Neural cell (in vitro differentiated cells): ENCODE results near the gene DMXL2.
"Not testable (repeated sequence)": the region's sequence is repeated elsewhere in the genome, so short reads cannot be mapped to it uniquely, and the experiment has no call there.

Experiments
- SMC3 ChIP-seq: fragments of 450-650 bp; conservative IDR thresholded peaks from 2 replicates; pipeline ENCODE4 v1.6.1; 2014; ENCODE audit warnings: antibody characterized with exemption, mild to moderate bottlenecking, moderate library complexity; ENCODE audit not compliant: poor library complexity
- TF ChIP-seq, protein P1 (sequence below): fragments of 450-650 bp; IDR thresholded peaks from 2 replicates; pipeline ENCODE4 v1.5.1; 2014; ENCODE audit warnings: antibody characterized with exemption, mild to moderate bottlenecking, moderate library complexity; ENCODE audit not compliant: poor library complexity, severe bottlenecking
- TF ChIP-seq, protein P2 (sequence below): IDR thresholded peaks from 2 replicates; pipeline ENCODE4 v1.6.1; 2012; ENCODE audit warnings: borderline replicate concordance

DNA sequence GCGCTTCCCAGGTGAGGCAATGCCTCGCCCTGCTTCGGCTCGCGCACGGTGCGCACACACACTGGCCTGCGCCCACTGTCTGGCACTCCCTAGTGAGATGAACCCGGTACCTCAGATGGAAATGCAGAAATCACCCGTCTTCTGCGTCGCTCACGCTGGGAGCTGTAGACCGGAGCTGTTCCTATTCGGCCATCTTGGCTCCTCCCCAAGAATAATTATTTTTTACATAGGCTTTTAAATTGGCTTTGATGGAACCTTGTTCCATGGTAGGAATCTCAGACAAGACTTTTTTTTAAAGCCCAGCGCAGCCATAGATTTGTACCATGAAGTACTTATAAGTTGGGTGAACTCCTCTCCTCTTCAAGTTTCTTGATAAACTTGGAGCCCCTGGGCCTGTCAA, 199.5 kb downstream of the DMXL2 start:
- TF ChIP-seq, protein P1, sequence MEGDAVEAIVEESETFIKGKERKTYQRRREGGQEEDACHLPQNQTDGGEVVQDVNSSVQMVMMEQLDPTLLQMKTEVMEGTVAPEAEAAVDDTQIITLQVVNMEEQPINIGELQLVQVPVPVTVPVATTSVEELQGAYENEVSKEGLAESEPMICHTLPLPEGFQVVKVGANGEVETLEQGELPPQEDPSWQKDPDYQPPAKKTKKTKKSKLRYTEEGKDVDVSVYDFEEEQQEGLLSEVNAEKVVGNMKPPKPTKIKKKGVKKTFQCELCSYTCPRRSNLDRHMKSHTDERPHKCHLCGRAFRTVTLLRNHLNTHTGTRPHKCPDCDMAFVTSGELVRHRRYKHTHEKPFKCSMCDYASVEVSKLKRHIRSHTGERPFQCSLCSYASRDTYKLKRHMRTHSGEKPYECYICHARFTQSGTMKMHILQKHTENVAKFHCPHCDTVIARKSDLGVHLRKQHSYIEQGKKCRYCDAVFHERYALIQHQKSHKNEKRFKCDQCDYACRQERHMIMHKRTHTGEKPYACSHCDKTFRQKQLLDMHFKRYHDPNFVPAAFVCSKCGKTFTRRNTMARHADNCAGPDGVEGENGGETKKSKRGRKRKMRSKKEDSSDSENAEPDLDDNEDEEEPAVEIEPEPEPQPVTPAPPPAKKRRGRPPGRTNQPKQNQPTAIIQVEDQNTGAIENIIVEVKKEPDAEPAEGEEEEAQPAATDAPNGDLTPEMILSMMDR: not testable (repeated sequence)
- not testable (repeated sequence) for TF ChIP-seq SMC3
- TF ChIP-seq, protein P2, sequence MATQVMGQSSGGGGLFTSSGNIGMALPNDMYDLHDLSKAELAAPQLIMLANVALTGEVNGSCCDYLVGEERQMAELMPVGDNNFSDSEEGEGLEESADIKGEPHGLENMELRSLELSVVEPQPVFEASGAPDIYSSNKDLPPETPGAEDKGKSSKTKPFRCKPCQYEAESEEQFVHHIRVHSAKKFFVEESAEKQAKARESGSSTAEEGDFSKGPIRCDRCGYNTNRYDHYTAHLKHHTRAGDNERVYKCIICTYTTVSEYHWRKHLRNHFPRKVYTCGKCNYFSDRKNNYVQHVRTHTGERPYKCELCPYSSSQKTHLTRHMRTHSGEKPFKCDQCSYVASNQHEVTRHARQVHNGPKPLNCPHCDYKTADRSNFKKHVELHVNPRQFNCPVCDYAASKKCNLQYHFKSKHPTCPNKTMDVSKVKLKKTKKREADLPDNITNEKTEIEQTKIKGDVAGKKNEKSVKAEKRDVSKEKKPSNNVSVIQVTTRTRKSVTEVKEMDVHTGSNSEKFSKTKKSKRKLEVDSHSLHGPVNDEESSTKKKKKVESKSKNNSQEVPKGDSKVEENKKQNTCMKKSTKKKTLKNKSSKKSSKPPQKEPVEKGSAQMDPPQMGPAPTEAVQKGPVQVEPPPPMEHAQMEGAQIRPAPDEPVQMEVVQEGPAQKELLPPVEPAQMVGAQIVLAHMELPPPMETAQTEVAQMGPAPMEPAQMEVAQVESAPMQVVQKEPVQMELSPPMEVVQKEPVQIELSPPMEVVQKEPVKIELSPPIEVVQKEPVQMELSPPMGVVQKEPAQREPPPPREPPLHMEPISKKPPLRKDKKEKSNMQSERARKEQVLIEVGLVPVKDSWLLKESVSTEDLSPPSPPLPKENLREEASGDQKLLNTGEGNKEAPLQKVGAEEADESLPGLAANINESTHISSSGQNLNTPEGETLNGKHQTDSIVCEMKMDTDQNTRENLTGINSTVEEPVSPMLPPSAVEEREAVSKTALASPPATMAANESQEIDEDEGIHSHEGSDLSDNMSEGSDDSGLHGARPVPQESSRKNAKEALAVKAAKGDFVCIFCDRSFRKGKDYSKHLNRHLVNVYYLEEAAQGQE: not testable (repeated sequence)
